NCI-H82 treated with DMSO at 0.1 percent for 48 hours (cell line): ENCODE data around the gene RGS12.

ENCODE experiments used
- DNase-seq: peaks from one replicate; lab custom pipeline; 2025; ENCODE audit not compliant: unreplicated experiment; lab: John Stamatoyannopoulos, UW

Gene RGS12

GRCh38 chr4:3254302-3255131, 38.3 kb upstream of the RGS12 start:
- no peak for DNase-seq

- DNase-seq, result no peak
Measured at GRCh38 chr4:3255611-3256186, 37.1 kb upstream of the RGS12 start.

DNA sequence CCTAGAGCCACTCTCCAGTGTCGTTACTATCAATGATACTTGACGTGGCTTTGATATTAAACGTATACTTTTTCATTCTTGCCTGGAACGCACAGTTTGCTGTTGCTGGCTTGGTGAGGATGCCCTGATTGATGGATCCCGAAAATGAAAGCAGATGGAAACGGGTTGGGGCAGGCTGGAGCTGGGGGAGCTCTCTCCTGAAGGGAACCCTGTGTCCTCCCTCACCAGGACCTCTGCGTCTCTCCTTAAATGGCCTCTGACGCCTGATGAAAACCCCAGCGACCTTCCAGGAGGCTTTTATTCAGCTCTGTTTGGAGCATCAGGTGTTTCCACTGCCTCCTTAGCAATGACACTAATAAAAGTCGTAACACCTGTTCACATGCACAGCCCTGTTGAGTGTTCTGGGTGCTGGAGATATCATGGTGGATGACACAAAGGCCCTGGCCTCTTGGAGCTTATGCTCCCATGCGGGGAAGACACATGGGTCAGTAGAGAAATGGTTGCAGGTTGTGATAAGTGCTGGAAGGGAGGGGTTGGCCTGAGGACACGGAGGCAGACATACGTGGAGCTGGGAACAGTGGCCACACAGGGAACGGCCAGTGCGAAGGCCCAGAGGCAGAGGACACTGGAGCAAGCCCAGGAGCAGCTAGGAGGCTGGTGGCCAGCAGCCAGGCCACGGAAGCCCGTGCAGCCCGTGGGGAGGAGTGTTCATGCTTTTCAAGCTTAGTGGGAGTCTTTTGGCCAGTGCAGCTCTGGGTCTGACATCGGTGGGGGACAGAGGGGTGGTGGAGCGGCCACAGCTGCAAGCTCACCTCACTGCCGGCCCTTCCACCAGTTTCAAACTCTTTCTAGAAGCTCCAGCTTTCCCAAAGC, 36.4 kb upstream of the RGS12 start:
- DNase-seq, result no peak

- no peak for DNase-seq
Measured at GRCh38 chr4:3257103-3257555, 35.7 kb upstream of the RGS12 start.

GRCh38 chr4:3257556-3258482, 35.0 kb upstream of the RGS12 start:
- no peak for DNase-seq

DNA sequence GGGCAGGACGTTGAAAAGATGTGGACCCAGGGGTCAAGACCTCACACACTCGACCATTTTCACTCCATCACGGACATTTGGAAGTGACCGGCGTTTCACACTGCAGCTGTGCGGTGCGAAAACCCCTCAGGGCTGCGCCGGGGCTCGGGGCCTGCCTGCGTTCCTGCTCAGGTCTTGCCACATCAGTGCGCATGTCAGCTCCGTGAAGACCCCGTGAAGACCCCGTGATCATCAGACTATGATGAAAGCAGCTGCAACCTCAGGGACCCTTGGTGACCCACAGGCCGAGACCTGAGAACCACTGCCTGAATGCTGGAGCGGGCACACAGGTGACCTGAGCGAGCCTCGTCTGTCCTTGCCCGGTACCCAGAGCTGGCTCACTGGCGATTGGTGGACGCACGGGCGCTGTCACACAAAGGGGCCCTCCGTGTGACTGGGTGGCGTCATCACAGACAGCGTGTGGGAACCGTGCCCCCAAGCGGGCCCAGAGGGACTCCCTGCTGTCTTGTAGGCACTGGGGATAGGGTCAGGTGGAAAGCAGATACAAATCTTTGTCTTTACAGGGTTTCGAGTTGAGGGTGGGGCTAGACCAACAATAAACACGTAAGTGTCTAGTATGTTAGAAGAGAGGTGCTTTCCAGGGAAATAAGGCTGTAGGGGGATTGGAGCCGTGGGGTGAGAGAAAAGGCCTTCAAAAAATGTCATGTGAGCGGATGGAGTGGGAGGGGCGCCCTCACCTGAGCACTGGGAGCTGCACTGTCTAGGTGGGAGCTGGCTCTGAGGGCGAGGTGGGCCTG, 31.2 kb upstream of the RGS12 start:
- no peak for DNase-seq

GRCh38 chr4:3262208-3263052, 30.4 kb upstream of the RGS12 start:
- DNase-seq, result no peak

- no peak for DNase-seq
Measured at GRCh38 chr4:3263053-3263875, 29.6 kb upstream of the RGS12 start.

DNA sequence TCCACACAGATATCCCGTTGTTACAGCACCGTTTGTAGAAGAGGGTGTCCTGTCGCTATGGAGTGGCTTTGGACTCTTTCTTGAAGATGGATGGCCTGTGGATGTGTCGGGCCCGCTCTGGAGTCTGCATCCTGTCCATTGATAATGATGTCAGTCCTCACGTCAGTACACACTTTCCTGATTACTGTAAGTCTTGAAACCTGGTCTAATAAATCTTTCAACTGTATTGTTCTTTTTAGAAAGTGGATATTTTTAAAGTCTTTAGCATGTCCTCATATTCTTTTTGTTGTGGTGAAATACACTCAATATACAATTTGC, 29.0 kb upstream of the RGS12 start:
- DNase-seq, result no peak

DNA sequence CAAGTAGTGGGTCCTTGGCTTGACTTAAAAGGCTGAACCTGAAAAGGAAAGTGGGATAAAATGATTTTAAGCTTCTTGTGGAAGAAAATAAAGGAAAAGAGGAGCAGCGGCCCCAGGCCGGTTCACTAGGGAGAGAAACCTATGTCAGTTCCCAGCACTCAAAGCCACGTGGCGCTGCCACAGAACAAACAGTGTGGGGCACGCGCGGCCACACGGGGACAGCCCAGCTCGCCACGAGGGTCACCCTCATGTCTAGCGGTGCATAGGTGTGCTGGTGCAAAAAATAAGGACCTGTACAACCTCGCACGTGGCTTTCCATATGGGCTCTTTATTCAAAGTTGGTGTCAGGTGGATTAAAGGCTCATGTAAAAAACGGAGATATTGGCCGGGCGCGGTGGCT, 26.7 kb upstream of the RGS12 start:
- no peak for DNase-seq

GRCh38 chr4:3267576-3268394, 25.0 kb upstream of the RGS12 start:
- no peak for DNase-seq

GRCh38 chr4:3268395-3269104, 24.3 kb upstream of the RGS12 start:
- DNase-seq, result no peak

DNA sequence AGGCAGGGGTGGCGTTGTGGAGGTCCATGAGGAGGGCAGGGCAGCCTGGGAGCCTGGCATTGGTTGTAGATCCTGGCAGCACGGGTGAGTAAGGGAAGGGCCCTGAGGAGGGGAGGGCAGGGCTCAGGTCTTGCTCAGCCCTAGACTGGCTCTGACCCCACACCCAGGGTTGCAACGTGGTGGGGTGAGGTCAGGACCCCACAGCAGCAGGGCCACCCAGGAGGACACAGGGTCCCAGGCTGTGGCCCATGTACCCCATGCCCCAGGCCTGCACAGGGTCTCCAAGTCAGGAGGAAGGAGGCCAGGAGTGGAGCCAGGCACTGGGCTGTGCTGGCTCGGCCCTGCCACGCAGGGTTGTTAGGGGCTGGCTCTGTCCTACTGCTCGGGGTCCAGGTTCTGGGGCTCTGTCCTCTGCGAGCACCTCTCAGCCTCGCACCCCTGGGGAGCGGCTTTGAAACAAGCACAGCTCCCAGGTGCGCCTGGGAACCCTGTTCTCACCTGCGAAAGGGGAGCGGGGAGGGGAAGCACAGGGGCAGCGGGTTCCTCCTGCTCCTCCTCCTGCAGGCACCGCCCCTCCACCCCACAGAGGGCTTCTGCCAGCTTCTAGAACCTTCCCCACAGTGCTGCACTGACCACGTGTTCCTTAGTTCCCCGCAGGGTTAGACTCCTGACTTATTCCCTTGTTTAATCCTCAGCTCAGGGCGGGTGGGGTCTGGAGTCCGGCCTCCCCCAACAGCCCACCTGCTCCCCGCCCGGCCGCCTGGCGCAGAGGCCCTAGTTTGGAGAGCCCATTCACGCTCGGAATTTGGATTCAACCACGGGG, 23.5 kb upstream of the RGS12 start:
- DNase-seq, result no peak

- no peak for DNase-seq
Measured at GRCh38 chr4:3269991-3270611, 22.7 kb upstream of the RGS12 start.

DNA sequence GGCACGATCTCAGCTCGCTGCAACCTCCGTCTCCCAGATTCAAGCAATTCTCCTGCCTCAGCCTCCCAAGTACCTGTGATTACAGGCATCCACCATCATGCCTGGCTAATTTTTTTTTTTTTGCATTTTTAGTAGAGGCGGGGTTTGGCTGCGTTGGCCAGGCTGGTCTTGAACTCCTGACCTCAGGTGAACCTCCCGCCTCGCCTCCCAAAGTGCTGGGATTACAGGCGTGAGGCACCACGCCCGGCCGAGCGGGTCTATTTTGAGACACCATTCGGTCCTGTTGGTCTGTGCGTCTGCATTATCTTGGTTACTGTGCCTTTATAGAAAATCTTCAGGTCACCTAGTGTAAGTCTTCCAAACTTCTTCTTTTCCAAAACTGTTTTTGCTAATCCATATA, 21.7 kb upstream of the RGS12 start:
- DNase-seq, result no peak
